Neural crest cell (in vitro differentiated cells): Measurements from ENCODE around the gene ABLIM2. TPM values are rescaled to one million over a fixed set of nuclear protein-coding genes. Genes with fewer than 3 reads are reported as not detected.

Experiments
- DNase-seq: peaks from one replicate; pipeline ENCODE4 v3.0.0; 2021; ENCODE audit warnings: low read depth, mixed read lengths, low spot score
- H3K27ac Mint-ChIP-seq: one replicate; pipeline ENCODE4 v1.8.0; 2021; ENCODE audit warnings: mild to moderate bottlenecking, mixed read lengths; ENCODE audit not compliant: unreplicated experiment
- H3K27me3 Mint-ChIP-seq: 2 replicates; pipeline ENCODE4 v1.8.0; 2021; ENCODE audit warnings: low read depth, mild to moderate bottlenecking, mixed read lengths
- H3K36me3 Mint-ChIP-seq: 2 replicates; pipeline ENCODE4 v1.8.0; 2021; ENCODE audit warnings: low read depth, mild to moderate bottlenecking, mixed read lengths
- H3K4me1 Mint-ChIP-seq: 2 replicates; pipeline ENCODE4 v1.8.0; 2021; ENCODE audit warnings: mixed read lengths
- H3K4me3 Mint-ChIP-seq: one replicate; pipeline ENCODE4 v1.8.0; 2021; ENCODE audit warnings: mild to moderate bottlenecking, mixed read lengths
- H3K9me3 Mint-ChIP-seq: 2 replicates; pipeline ENCODE4 v1.8.0; 2021; ENCODE audit warnings: mixed read lengths
- total RNA-seq: library from RNA; stranded (reverse); gene quantifications from 2 replicates; pipeline ENCODE4 v1.2.1, GENCODE V29; 2021
- TF ChIP-seq, protein P1 (sequence below): fragments of 200-600 bp; sonication (generic); conservative IDR thresholded peaks from 2 replicates; pipeline ENCODE4 v1.5.0; 2021; ENCODE audit warnings: antibody characterized with exemption, mild to moderate bottlenecking

ABLIM2 gene
- total RNA-seq, 1 donor from 2014 or later: 3.8 TPM

DNA sequence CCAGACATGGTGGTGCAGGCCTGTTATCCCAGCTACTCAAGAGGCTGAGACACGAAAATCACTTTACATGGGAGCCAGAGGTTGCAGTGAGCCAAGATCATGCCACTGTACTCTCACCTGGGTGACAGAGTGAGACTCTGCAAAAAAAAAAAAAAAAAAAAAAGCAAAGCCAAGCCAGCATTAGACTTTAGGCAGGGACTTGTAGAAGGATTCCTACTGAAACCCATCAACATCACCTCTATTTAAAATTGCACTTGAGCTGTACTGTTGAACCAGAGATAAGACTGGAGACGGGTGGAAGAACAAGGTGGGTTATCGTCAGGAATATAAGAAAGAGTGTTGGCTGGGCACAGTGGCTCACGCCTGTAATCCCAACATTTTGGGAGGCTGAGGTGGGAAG is 203.2 kb downstream of the ABLIM2 start:
- Mint-ChIP-seq H3K4me3 (no peak overlapping the region), H3K27ac (no peak overlapping the region), H3K36me3 (no peaks in the 10 kb centered on the region), H3K27me3 (no peaks in the 10 kb centered on the region), H3K4me1 (peaks cover 20% of the 10 kb centered on the region), H3K9me3 (peaks cover 9% of the 10 kb centered on the region)
- TF ChIP-seq, protein P1, sequence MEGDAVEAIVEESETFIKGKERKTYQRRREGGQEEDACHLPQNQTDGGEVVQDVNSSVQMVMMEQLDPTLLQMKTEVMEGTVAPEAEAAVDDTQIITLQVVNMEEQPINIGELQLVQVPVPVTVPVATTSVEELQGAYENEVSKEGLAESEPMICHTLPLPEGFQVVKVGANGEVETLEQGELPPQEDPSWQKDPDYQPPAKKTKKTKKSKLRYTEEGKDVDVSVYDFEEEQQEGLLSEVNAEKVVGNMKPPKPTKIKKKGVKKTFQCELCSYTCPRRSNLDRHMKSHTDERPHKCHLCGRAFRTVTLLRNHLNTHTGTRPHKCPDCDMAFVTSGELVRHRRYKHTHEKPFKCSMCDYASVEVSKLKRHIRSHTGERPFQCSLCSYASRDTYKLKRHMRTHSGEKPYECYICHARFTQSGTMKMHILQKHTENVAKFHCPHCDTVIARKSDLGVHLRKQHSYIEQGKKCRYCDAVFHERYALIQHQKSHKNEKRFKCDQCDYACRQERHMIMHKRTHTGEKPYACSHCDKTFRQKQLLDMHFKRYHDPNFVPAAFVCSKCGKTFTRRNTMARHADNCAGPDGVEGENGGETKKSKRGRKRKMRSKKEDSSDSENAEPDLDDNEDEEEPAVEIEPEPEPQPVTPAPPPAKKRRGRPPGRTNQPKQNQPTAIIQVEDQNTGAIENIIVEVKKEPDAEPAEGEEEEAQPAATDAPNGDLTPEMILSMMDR: no peak
- DNase-seq: no peak

DNA sequence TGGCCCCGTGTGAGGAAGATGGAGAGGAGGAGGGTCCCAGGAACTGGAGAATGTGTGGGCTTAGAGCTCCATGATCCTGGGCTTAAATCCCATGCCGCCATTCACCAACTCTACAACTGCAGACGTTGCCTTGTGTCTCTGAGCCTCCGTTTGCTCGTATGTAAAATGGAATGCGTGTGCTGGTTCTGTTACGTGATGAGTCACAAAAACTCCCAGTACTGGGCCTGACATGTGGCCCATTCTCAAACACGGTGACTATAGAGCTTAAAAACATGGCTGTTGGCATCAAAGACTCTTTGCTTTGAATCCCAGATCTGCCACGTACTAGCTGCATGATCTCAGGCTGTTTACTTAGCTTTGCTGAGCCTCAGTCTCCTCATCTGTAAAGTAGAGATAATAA is 206.0 kb downstream of the ABLIM2 start:
- H3K4me3 Mint-ChIP-seq: no peak overlapping the region
- no peak for DNase-seq
- peaks cover 9% of the 10 kb centered on the region for H3K9me3 Mint-ChIP-seq
- H3K4me1 Mint-ChIP-seq: peaks cover 31% of the 10 kb centered on the region
- TF ChIP-seq, protein P1: no peak
- H3K27me3 Mint-ChIP-seq: no peaks in the 10 kb centered on the region
- H3K36me3 Mint-ChIP-seq: no peaks in the 10 kb centered on the region
- peak overlapping the region; percentile 23 for H3K27ac Mint-ChIP-seq

- peak overlapping the region; percentile 77 for H3K27ac Mint-ChIP-seq
Observed at GRCh38 chr4:7950301-7951092, 208.1 kb downstream of the ABLIM2 start.

GRCh38 chr4:7949759-7950158 is 208.9 kb downstream of the ABLIM2 start:
- Mint-ChIP-seq H3K4me3 (no peak overlapping the region), H3K27ac (no peak overlapping the region), H3K36me3 (no peaks in the 10 kb centered on the region), H3K4me1 (peaks cover 15% of the 10 kb centered on the region), H3K27me3 (no peaks in the 10 kb centered on the region), H3K9me3 (peaks cover 9% of the 10 kb centered on the region)
- DNase-seq: no peak
- TF ChIP-seq, protein P1: no peak

More at GRCh38 chr4:7950301-7951092, 208.1 kb downstream of the ABLIM2 start:
- TF ChIP-seq, protein P1: no peak
- no peaks in the 10 kb centered on the region for H3K27me3 Mint-ChIP-seq
- H3K36me3 Mint-ChIP-seq: no peaks in the 10 kb centered on the region
- no peak overlapping the region for H3K4me3 Mint-ChIP-seq
- H3K9me3 Mint-ChIP-seq: peaks cover 9% of the 10 kb centered on the region
- no peak for DNase-seq
- H3K4me1 Mint-ChIP-seq: peaks cover 15% of the 10 kb centered on the region

GRCh38 chr4:7947927-7948326 is 210.7 kb downstream of the ABLIM2 start:
- TF ChIP-seq, protein P1: no peak
- no peak overlapping the region for H3K4me3 Mint-ChIP-seq
- no peaks in the 10 kb centered on the region for H3K36me3 Mint-ChIP-seq
- H3K27me3 Mint-ChIP-seq: no peaks in the 10 kb centered on the region
- no peak overlapping the region for H3K27ac Mint-ChIP-seq
- H3K9me3 Mint-ChIP-seq: peaks cover 6% of the 10 kb centered on the region
- peaks cover 15% of the 10 kb centered on the region for H3K4me1 Mint-ChIP-seq
- no peak for DNase-seq
